CD14-positive monocyte (primary cell): ENCODE measurements around the gene UGT2B11. TPM values are rescaled to one million over a fixed set of nuclear protein-coding genes. Genes with fewer than 3 reads are reported as not detected.
"Not testable (repeated sequence)": the region's sequence is repeated elsewhere in the genome, so short reads cannot be mapped to it uniquely, and the experiment has no call there.

Experiments used
- DNase-seq, 3 donors: peaks; one replicate each; pipeline ENCODE4 v3.0.0-alpha.2; 2011 to 2022
- H2AFZ ChIP-seq: 2 replicates; pipeline ENCODE4 v1.6.0; 2012; ENCODE audit warnings: mild to moderate bottlenecking, low read depth, low read length, inconsistent platforms; ENCODE audit not compliant: insufficient read depth, poor library complexity, severe bottlenecking
- H3K27ac ChIP-seq, 2 donors: 1 replicate in 1 of 2; 2 replicates in 1 of 2; pipeline ENCODE4 v1.5.1; 2012 to 2013; ENCODE audit warnings: low read length in 2 of 2, control low read depth in 1 of 2, inconsistent platforms in 1 of 2, low read depth in 1 of 2, mild to moderate bottlenecking in 1 of 2
- H3K27me3 ChIP-seq, 2 donors: one replicate each; pipeline versions ENCODE4 v1.6.0 to v1.6.1; 2011 to 2013; ENCODE audit warnings: low read length in 2 of 2; ENCODE audit not compliant: control insufficient read depth in 2 of 2, insufficient read depth in 2 of 2
- H3K36me3 ChIP-seq, 2 donors: replicated peaks in 1 of 2; 1 replicate in 1 of 2; 2 replicates in 1 of 2; pipeline versions ENCODE4 v1.5.1 to v1.6.1; 2012 to 2013; ENCODE audit warnings: low read length in 2 of 2, control low read depth in 1 of 2, inconsistent platforms in 1 of 2, mild to moderate bottlenecking in 1 of 2; ENCODE audit not compliant: insufficient read depth in 2 of 2, control insufficient read depth in 1 of 2
- H3K4me1 ChIP-seq, 2 donors: 1 replicate in 1 of 2; 2 replicates in 1 of 2; pipeline versions ENCODE4 v1.5.1 to v1.6.1; 2012 to 2013; ENCODE audit warnings: low read length in 2 of 2, control low read depth in 1 of 2, inconsistent platforms in 1 of 2, mild to moderate bottlenecking in 1 of 2, moderate library complexity in 1 of 2; ENCODE audit not compliant: insufficient read depth in 2 of 2, control insufficient read depth in 1 of 2
- H3K4me2 ChIP-seq: replicated peaks from 2 replicates; pipeline ENCODE3; 2012; ENCODE audit warnings: low read length, moderate library complexity, mild to moderate bottlenecking; ENCODE audit not compliant: poor library complexity, severe bottlenecking; ENCODE audit errors: extremely low read depth
- H3K4me3 ChIP-seq, 3 experiments: fragments of 200-600 bp in 1 of 3; sonication (generic) in 1 of 3; replicated peaks in 1 of 3; 1 replicate in 2 of 3; 2 replicates in 1 of 3; pipeline ENCODE4 v1.5.1; 2011 to 2013; ENCODE audit warnings: low read length in 3 of 3, mild to moderate bottlenecking in 3 of 3, control low read depth in 2 of 3, low read depth in 2 of 3, inconsistent platforms in 1 of 3, moderate library complexity in 1 of 3
- H3K79me2 ChIP-seq: 2 replicates; pipeline ENCODE4 v1.6.0; 2012; ENCODE audit warnings: mild to moderate bottlenecking, control low read depth, inconsistent platforms, low read length, moderate library complexity; ENCODE audit not compliant: insufficient read depth
- H3K9ac ChIP-seq: 2 replicates; pipeline ENCODE4 v1.6.0; 2017; ENCODE audit warnings: low read length, mild to moderate bottlenecking; ENCODE audit not compliant: insufficient read depth, poor library complexity, severe bottlenecking
- H3K9me3 ChIP-seq, 2 donors: replicated peaks in 1 of 2; 1 replicate in 1 of 2; 2 replicates in 1 of 2; pipeline versions ENCODE4 v1.5.1 to v1.6.1; 2012 to 2013; ENCODE audit warnings: low read length in 2 of 2, control low read depth in 1 of 2; ENCODE audit not compliant: control insufficient read depth in 1 of 2, insufficient read depth in 1 of 2
- H4K20me1 ChIP-seq: 2 replicates; pipeline ENCODE4 v1.6.0; 2012; ENCODE audit warnings: mild to moderate bottlenecking, low read length, control low read depth, moderate library complexity; ENCODE audit not compliant: insufficient read depth
- H3K27ac Mint-ChIP-seq, 7 donors: one replicate each; pipeline ENCODE4 v1.8.0; 2020; ENCODE audit warnings: mild to moderate bottlenecking in 7 of 7, mixed read lengths in 7 of 7, moderate library complexity in 6 of 7, inconsistent platforms in 2 of 7
- H3K27me3 Mint-ChIP-seq, 3 donors: one replicate each; pipeline ENCODE4 v1.8.0; 2021 to 2022; ENCODE audit warnings: low read depth in 3 of 3, mild to moderate bottlenecking in 3 of 3, mixed read lengths in 3 of 3, moderate library complexity in 3 of 3, inconsistent platforms in 1 of 3
- H3K36me3 Mint-ChIP-seq, 2 donors: one replicate each; pipeline ENCODE4 v1.8.0; 2020; ENCODE audit warnings: mixed read lengths in 2 of 2, inconsistent platforms in 1 of 2, mild to moderate bottlenecking in 1 of 2
- H3K4me1 Mint-ChIP-seq: one replicate; pipeline ENCODE4 v1.8.0; 2020; ENCODE audit warnings: mild to moderate bottlenecking, mixed read lengths
- H3K4me3 Mint-ChIP-seq, 2 donors: one replicate each; pipeline ENCODE4 v1.8.0; 2020; ENCODE audit warnings: mild to moderate bottlenecking in 2 of 2, mixed read lengths in 2 of 2, moderate library complexity in 1 of 2
- H3K9me3 Mint-ChIP-seq, 7 donors: one replicate each; pipeline ENCODE4 v1.8.0; 2020 to 2022; ENCODE audit warnings: mixed read lengths in 7 of 7, mild to moderate bottlenecking in 6 of 7, moderate library complexity in 6 of 7, inconsistent platforms in 2 of 7
- WGBS: methylation state at CpG from one replicate; pipeline ENCODE4 v1.1.5; 2013; ENCODE audit warnings: missing lambda C conversion rate; ENCODE audit not compliant: insufficient coverage; 5-methylcytosine and 5-hydroxymethylcytosine counted together
- intact Hi-C, 2 donors: fragments of 100-400 bp; cut with micrococcal nuclease; formaldehyde crosslinking; loops; one replicate each; pipeline versions ENCODE4 v1.15.0 to v1.15.1; 2023
- polyA plus RNA-seq, 3 donors: library from polyadenylated mRNA; depleted of rRNA in 1 of 3; unstranded in 2 of 3; stranded (reverse) in 1 of 3; fragments of 300-500 nt in 2 of 3; fragments of >200 nt in 1 of 3; fragmentation: Illumina TruSeq in 2 of 3; gene quantifications; 1 replicate in 2 of 3; 2 replicates in 1 of 3; pipeline ENCODE4 v1.2.3, GENCODE V29; 2012 to 2021
- TF ChIP-seq, protein P1 (sequence below): fragments of 200-600 bp; IDR thresholded peaks from one replicate; pipeline ENCODE4 v1.8.0; 2022; ENCODE audit warnings: antibody characterized with exemption, mild to moderate bottlenecking

The UGT2B11 gene
- polyA plus RNA-seq, 3 donors: not detected

DNA sequence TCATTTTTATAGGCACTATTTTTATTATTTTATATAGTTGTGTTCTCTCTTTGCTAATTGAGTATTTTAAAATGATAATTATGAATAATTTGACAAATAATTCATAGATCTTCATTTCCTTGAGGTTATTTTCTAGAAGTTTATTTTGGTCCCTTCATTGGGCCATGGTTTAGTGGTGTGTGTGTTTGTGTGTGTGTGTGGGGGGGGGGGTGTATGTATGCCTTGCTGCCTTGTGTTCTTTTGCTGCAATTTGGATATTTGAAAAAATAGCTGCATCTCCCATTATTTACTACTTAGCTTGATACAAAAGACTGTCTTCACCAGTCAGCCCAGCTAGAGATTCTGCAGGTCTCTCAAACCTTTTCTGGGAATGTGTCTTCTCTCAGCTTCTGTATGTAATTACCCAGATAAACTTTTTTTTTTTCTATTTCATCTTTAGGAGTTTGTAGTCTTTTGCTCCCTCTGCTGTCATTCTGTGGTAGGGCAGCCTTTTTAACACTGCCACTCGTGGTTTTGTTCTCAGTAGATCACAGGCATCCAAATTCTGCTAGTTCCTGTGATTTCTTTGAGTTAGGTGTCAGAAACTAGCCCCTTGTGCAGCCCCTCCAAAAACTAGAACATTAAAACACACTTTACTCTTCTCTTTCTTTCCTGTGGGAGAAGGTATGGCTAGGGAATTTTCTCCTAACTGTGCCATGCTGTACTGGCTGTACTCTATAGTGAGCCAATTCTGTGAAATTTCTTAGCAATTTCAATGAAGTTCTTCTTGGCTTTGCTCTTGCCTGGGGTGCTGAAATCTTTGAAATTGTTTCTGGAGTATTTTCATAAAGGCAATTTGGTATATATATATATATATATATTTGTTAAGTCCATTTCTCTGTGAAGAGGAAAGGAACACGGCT is 44.1 kb downstream of the UGT2B11 start:
- H3K36me3 Mint-ChIP-seq, H3K4me1 ChIP-seq, H3K79me2 ChIP-seq, H3K27ac ChIP-seq, H3K27me3 Mint-ChIP-seq, H3K4me3 Mint-ChIP-seq, H3K27ac Mint-ChIP-seq, DNase-seq, H3K4me3 ChIP-seq, H3K9me3 Mint-ChIP-seq, H3K9me3 ChIP-seq, H3K9ac ChIP-seq, H2AFZ ChIP-seq, intact Hi-C loops, H4K20me1 ChIP-seq, H3K4me2 ChIP-seq, H3K4me1 Mint-ChIP-seq, H3K36me3 ChIP-seq, H3K27me3 ChIP-seq: not testable (repeated sequence)
- no CpG with 5 or more reads among the region's 2 CpGs for WGBS

DNA sequence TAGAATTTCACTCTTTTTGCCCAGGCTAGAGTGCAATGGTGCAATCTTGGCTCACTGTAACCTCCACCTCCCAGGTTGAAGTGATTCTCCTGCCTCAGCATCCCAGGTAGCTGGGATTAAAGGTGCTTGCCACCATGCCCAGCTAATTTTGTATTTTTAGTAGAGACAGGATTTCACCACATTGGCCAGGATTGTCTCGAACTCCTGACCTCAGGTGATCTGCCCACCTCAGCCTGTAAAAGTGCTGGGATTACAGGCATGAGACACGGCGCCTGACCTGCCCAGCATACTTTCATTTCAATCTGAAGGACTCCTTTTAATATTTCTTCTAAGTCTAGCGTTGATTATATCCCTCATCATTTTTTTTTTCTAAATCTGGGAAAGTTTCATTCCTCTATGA is 45.4 kb downstream of the UGT2B11 start:
- not testable (repeated sequence) for H2AFZ ChIP-seq

DNA sequence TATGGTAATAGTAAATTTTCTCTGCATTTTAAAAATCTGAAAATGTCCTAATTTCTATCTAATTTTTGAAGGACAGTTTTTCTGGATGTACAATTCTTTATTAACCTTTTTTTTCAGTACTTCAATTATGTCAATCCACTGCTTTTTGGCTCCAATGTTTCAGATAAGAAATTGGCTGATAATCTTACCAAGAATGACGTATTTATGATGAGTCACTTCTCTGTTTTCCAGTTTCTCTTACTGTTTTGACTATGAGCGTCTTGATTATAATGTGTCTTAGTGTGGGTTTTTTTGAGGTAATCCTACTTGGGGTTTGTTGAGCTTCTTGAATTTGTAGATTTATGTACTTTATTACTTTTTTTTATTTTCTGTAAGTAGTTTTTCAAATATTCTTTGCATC is 47.2 kb downstream of the UGT2B11 start:
- Mint-ChIP-seq H3K9me3 (peaks cover 0 to 2% (median 0%) of the 10 kb centered on the region in 7 donors), H3K36me3 (no peaks in the 10 kb centered on the region), H3K27me3 (peaks cover 0 to 1% (median 0%) of the 10 kb centered on the region in 3 donors), H3K27ac (no peak overlapping the region), H3K4me1 (no peaks in the 10 kb centered on the region), H3K4me3 (no peak overlapping the region)
- DNase-seq: no peak
- H3K79me2 ChIP-seq: no peaks in the 10 kb centered on the region
- no peaks in the 10 kb centered on the region for H4K20me1 ChIP-seq
- no CpG with 5 or more reads among the region's 2 CpGs for WGBS
- H3K4me1 ChIP-seq: no peaks in the 10 kb centered on the region
- TF ChIP-seq, protein P1, sequence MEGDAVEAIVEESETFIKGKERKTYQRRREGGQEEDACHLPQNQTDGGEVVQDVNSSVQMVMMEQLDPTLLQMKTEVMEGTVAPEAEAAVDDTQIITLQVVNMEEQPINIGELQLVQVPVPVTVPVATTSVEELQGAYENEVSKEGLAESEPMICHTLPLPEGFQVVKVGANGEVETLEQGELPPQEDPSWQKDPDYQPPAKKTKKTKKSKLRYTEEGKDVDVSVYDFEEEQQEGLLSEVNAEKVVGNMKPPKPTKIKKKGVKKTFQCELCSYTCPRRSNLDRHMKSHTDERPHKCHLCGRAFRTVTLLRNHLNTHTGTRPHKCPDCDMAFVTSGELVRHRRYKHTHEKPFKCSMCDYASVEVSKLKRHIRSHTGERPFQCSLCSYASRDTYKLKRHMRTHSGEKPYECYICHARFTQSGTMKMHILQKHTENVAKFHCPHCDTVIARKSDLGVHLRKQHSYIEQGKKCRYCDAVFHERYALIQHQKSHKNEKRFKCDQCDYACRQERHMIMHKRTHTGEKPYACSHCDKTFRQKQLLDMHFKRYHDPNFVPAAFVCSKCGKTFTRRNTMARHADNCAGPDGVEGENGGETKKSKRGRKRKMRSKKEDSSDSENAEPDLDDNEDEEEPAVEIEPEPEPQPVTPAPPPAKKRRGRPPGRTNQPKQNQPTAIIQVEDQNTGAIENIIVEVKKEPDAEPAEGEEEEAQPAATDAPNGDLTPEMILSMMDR: no peak
- no peak overlapping the region for H2AFZ ChIP-seq
- no peak overlapping the region for H3K4me2 ChIP-seq
- no peaks in the 10 kb centered on the region for H3K27me3 ChIP-seq
- H3K4me3 ChIP-seq: no peak overlapping the region
- no peaks in the 10 kb centered on the region for H3K9me3 ChIP-seq
- intact Hi-C loops: no loop called here
- no peak overlapping the region for H3K27ac ChIP-seq
- no peaks in the 10 kb centered on the region for H3K36me3 ChIP-seq
- no peak overlapping the region for H3K9ac ChIP-seq

More for the DNA sequence above, 45.4 kb downstream of the UGT2B11 start:
- H3K4me1 ChIP-seq, H3K9me3 ChIP-seq, H3K9me3 Mint-ChIP-seq, DNase-seq, H3K4me2 ChIP-seq, H3K27me3 ChIP-seq, H3K4me1 Mint-ChIP-seq, H3K36me3 Mint-ChIP-seq, H3K27ac ChIP-seq, H3K27ac Mint-ChIP-seq, H3K27me3 Mint-ChIP-seq, H3K4me3 ChIP-seq, H3K4me3 Mint-ChIP-seq, H3K79me2 ChIP-seq, H3K36me3 ChIP-seq, intact Hi-C loops, H4K20me1 ChIP-seq, H3K9ac ChIP-seq: not testable (repeated sequence)
- WGBS: 84% methylated on average over 2 of the region's 4 CpGs

DNA sequence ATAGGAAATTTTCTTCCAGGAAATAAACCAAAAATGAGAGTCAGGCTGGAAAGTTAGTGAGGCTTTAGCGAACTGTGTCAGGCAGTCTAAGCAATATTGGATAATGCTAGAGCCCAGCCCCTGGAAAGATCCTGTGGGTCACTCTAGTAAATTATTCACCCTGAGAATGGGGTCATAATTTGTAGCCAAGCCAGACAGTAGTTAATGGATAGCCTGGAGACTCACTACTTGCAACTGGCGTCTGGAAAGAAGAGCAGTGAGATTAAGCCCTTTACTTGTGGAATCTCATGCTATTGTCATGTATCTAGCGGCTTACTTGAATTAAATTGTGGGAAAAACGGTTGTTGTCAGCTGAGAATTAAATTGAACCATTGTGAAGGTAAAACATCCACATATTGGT is 48.2 kb downstream of the UGT2B11 start:
- H3K79me2 ChIP-seq, H3K27ac ChIP-seq, H3K27ac Mint-ChIP-seq, H3K4me1 ChIP-seq, H3K4me3 Mint-ChIP-seq, H4K20me1 ChIP-seq, H3K9me3 ChIP-seq, H3K27me3 ChIP-seq, intact Hi-C loops, DNase-seq, H3K9ac ChIP-seq, H3K27me3 Mint-ChIP-seq, H3K4me3 ChIP-seq, H3K4me1 Mint-ChIP-seq, H3K4me2 ChIP-seq, H3K9me3 Mint-ChIP-seq, H3K36me3 ChIP-seq, H2AFZ ChIP-seq, H3K36me3 Mint-ChIP-seq: not testable (repeated sequence)
- WGBS: 91% methylated on average over 1 of the region's 4 CpGs
